SK-N-SH (cell line): ENCODE data around the gene PRICKLE2. TPM values are rescaled to one million over a fixed set of nuclear protein-coding genes. Genes with fewer than 3 reads are reported as not detected.

Experiments used
- CTCF ChIA-PET: fragments of 300-600, 350-600 bp; formaldehyde crosslinking; extraction: SDS; loops from one replicate; lab custom pipeline; 2021; lab: Yijun Ruan, JAX
- POLR2A ChIA-PET: fragments of 350-600 bp; sonication (Branson Sonifier 250); formaldehyde crosslinking; extraction: SDS; loops from one replicate; lab custom pipeline; 2020; ENCODE audit warnings: antibody characterized with exemption, inconsistent platforms; lab: Yijun Ruan, JAX
- DNase-seq: peaks from one replicate; pipeline ENCODE4 v3.0.0; 2012
- H2AFZ ChIP-seq: fragments of 200-600 bp; sonication (generic); 2 replicates; pipeline ENCODE4 v1.8.1; 2016; ENCODE audit warnings: antibody characterized with exemption, mild to moderate bottlenecking, low read depth
- H3F3A ChIP-seq: fragments of 200-600 bp; sonication (generic); replicated peaks from 2 replicates; pipeline ENCODE3; 2016; ENCODE audit warnings: antibody characterized with exemption, mild to moderate bottlenecking; ENCODE audit not compliant: insufficient read depth
- H3K27ac ChIP-seq, 2 experiments: fragments of 200-500 bp in 1 of 2; fragments of 200-600 bp in 1 of 2; sonication (Bioruptor generic) in 1 of 2; sonication (generic), shearing (Covaris generic) in 1 of 2; 2 replicates each; pipeline versions ENCODE4 v1.5.1 to v1.6.1; 2014 to 2016; ENCODE audit warnings: low read depth in 2 of 2, inconsistent platforms in 1 of 2, low read length in 1 of 2, mild to moderate bottlenecking in 1 of 2, mixed read lengths in 1 of 2
- H3K27me3 ChIP-seq: fragments of 200-600 bp; sonication (generic), shearing (Covaris generic); 2 replicates; pipeline ENCODE4 v1.6.1; 2016; ENCODE audit warnings: mixed run types; ENCODE audit not compliant: insufficient read depth
- H3K36me3 ChIP-seq, 2 experiments: fragments of 200-500 bp in 1 of 2; fragments of 200-600 bp in 1 of 2; sonication (Bioruptor generic) in 1 of 2; sonication (generic) in 1 of 2; replicated peaks in 1 of 2; 2 replicates each; pipeline versions ENCODE3 to v1.5.1; 2014 to 2016; ENCODE audit warnings: low read length in 1 of 2, mild to moderate bottlenecking in 1 of 2; ENCODE audit not compliant: insufficient read depth in 2 of 2, control insufficient read depth in 1 of 2
- H3K4me1 ChIP-seq, 2 experiments: fragments of 200-500 bp in 1 of 2; fragments of 200-600 bp in 1 of 2; sonication (Bioruptor generic) in 1 of 2; sonication (generic), shearing (Covaris generic) in 1 of 2; 2 replicates each; pipeline versions ENCODE4 v1.5.1 to v1.6.1; 2014 to 2016; ENCODE audit warnings: low read depth in 1 of 2, low read length in 1 of 2, mixed run types in 1 of 2; ENCODE audit not compliant: insufficient read depth in 2 of 2, control insufficient read depth in 1 of 2
- H3K4me2 ChIP-seq: fragments of 200-600 bp; sonication (generic), shearing (Covaris generic); 2 replicates; pipeline ENCODE4 v1.6.1; 2017; ENCODE audit warnings: mixed run types
- H3K4me3 ChIP-seq, 2 experiments: fragments of 200-500 bp in 1 of 2; fragments of 200-600 bp in 1 of 2; sonication (Bioruptor generic) in 1 of 2; sonication (generic), shearing (Covaris generic) in 1 of 2; 2 replicates each; pipeline versions ENCODE4 v1.5.1 to v1.8.1; 2014 to 2016; ENCODE audit warnings: low read depth in 2 of 2, inconsistent platforms in 1 of 2, low read length in 1 of 2, mild to moderate bottlenecking in 1 of 2, mixed read lengths in 1 of 2, moderate library complexity in 1 of 2
- H3K79me2 ChIP-seq: fragments of 200-600 bp; sonication (generic); 2 replicates; pipeline ENCODE4 v1.8.1; 2017; ENCODE audit warnings: mild to moderate bottlenecking; ENCODE audit not compliant: insufficient read depth
- H3K9ac ChIP-seq: fragments of 200-600 bp; sonication (generic); 2 replicates; pipeline ENCODE4 v1.6.1; 2017; ENCODE audit warnings: mixed run types
- H3K9me2 ChIP-seq: fragments of 200-600 bp; sonication (generic); 2 replicates; pipeline ENCODE4 v1.6.1; 2017; ENCODE audit warnings: mixed run types
- H3K9me3 ChIP-seq: fragments of 200-600 bp; sonication (generic); 2 replicates; pipeline ENCODE4 v1.6.1; 2017; ENCODE audit warnings: mixed run types, mild to moderate bottlenecking, moderate library complexity
- H4K20me1 ChIP-seq: fragments of 200-600 bp; sonication (generic); 2 replicates; pipeline ENCODE4 v1.6.1; 2017; ENCODE audit warnings: mild to moderate bottlenecking, mixed run types; ENCODE audit not compliant: insufficient read depth
- EP300 ChIP-seq, 2 experiments: IDR thresholded peaks; 2 replicates each; pipeline versions ENCODE4 v1.4.0 to v1.6.1; 2012; ENCODE audit warnings: borderline replicate concordance in 1 of 2, low read depth in 1 of 2, low read length in 1 of 2
- EZH2phosphoT487 ChIP-seq: fragments of 200-600 bp; sonication (generic); IDR thresholded peaks from 2 replicates; pipeline ENCODE4 v1.6.1; 2017; ENCODE audit warnings: low read depth, mixed run types, mild to moderate bottlenecking, antibody characterized with exemption, moderate library complexity, borderline replicate concordance
- FOXM1 ChIP-seq: IDR thresholded peaks from 2 replicates; pipeline ENCODE4 v1.4.0; 2012; ENCODE audit warnings: low read depth, mild to moderate bottlenecking
- GABPA ChIP-seq: IDR thresholded peaks from 2 replicates; pipeline ENCODE4 v1.4.0; 2012; ENCODE audit warnings: low read depth, mild to moderate bottlenecking
- JUND ChIP-seq: IDR thresholded peaks from 2 replicates; pipeline ENCODE4 v1.4.0; 2012
- MEF2A ChIP-seq: IDR thresholded peaks from 2 replicates; pipeline ENCODE4 v1.4.0; 2012; ENCODE audit warnings: low read depth, borderline replicate concordance
- MXI1 ChIP-seq: IDR thresholded peaks from 2 replicates; pipeline ENCODE4 v1.6.1; 2012; ENCODE audit warnings: mild to moderate bottlenecking, low read depth, low read length, improper control_type of control experiment
- NFIC ChIP-seq: IDR thresholded peaks from 2 replicates; pipeline ENCODE4 v1.4.0; 2012; ENCODE audit warnings: borderline replicate concordance
- NRF1 ChIP-seq: IDR thresholded peaks from 2 replicates; pipeline ENCODE4 v1.6.1; 2012; ENCODE audit warnings: low read depth, mild to moderate bottlenecking, low read length
- PBX3 ChIP-seq: IDR thresholded peaks from 2 replicates; pipeline ENCODE4; 2012
- POLR2AphosphoS5 ChIP-seq: IDR thresholded peaks from 2 replicates; pipeline ENCODE4 v1.6.1; 2012; ENCODE audit warnings: low read depth, low read length
- RCOR1 ChIP-seq: fragments of 150-350 bp; IDR thresholded peaks from 2 replicates; pipeline ENCODE4 v1.6.1; 2017; ENCODE audit warnings: antibody characterized with exemption, low read length
- REST ChIP-seq: IDR thresholded peaks from 2 replicates; pipeline ENCODE4 v1.6.1; 2012; ENCODE audit warnings: mild to moderate bottlenecking, low read depth, low read length, moderate library complexity
- RXRA ChIP-seq: IDR thresholded peaks from 2 replicates; pipeline ENCODE4 v1.4.0; 2012; ENCODE audit warnings: low read depth, mild to moderate bottlenecking, borderline replicate concordance
- TAF1 ChIP-seq: IDR thresholded peaks from 2 replicates; pipeline ENCODE4 v1.6.1; 2012; ENCODE audit warnings: low read depth, mild to moderate bottlenecking, low read length, moderate library complexity, borderline replicate concordance
- TCF12 ChIP-seq: IDR thresholded peaks from 2 replicates; pipeline ENCODE4 v1.4.0; 2012
- USF1 ChIP-seq: IDR thresholded peaks from 2 replicates; pipeline ENCODE4 v1.4.0; 2012; ENCODE audit warnings: low read depth, borderline replicate concordance
- ZBTB33 ChIP-seq: IDR thresholded peaks from 2 replicates; pipeline ENCODE4 v1.4.0; 2012; ENCODE audit warnings: low read depth, borderline replicate concordance
- WGBS: methylation state at CpG from one replicate; pipeline ENCODE4 v1.1.6; 2017; ENCODE audit warnings: low lambda C conversion rate; 5-methylcytosine and 5-hydroxymethylcytosine counted together
- polyA plus RNA-seq, 3 experiments: library from polyadenylated mRNA; depleted of rRNA; stranded (reverse); fragments of >200 nt; gene quantifications; 2 replicates each; pipeline ENCODE4 v1.2.3, GENCODE V29; 2012

PRICKLE2 gene
- polyA plus RNA-seq, 1 of the 3 experiments (the other 2 are of a cell fraction), result 0.67 TPM

- CTCF ChIA-PET, result no interaction called here
- Histone ChIP-seq H3K9me2 (no peaks in the 10 kb centered on the region), H3K9me3 (no peaks in the 10 kb centered on the region), H3K9ac (no peak overlapping the region), H3K27me3 (no peaks in the 10 kb centered on the region), H3F3A (peaks cover 7% of the 10 kb centered on the region), H3K4me2 (no peak overlapping the region), H3K27ac (no peak overlapping the region), H3K4me3 (no peak overlapping the region), H3K36me3 (no peaks in the 10 kb centered on the region), H3K79me2 (no peaks in the 10 kb centered on the region), H3K4me1 (no peaks in the 10 kb centered on the region), H4K20me1 (no peaks in the 10 kb centered on the region), H2AFZ (no peak overlapping the region)
- TF ChIP-seq ZBTB33 (no peak), USF1 (no peak), RXRA (no peak), FOXM1 (no peak), POLR2AphosphoS5 (no peak), MEF2A (no peak), MXI1 (no peak), EZH2phosphoT487 (no peak), REST (no peak), EP300 (IDR thresholded peaks at IDR 0.05; ENCODE audit: borderline replicate concordance in 1 of 2, low read depth in 1 of 2, low read length in 1 of 2) (no peak), TAF1 (no peak), PBX3 (no peak), NRF1 (no peak), TCF12 (no peak), GABPA (no peak), RCOR1 (no peak), JUND (no peak), NFIC (no peak)
- 86% methylated on average over 6 of the region's 6 CpGs for WGBS
- POLR2A ChIA-PET, result no interaction called here
- no peak for DNase-seq
Observed at GRCh38 chr3:64174328-64174727, 50.9 kb downstream of the PRICKLE2 start.
